Smooth muscle cell (in vitro differentiated cells): ENCODE results near the gene FAM50A. TPM values are rescaled to one million over a fixed set of nuclear protein-coding genes. Genes with fewer than 3 reads are reported as not detected.

ENCODE experiments used
- DNase-seq: peaks from one replicate; lab custom pipeline; 2025; ENCODE audit not compliant: unreplicated experiment; lab: John Stamatoyannopoulos, UW
- H2AFZ ChIP-seq: fragments of 200-600 bp; sonication (generic); 2 replicates; pipeline ENCODE4 v1.6.0; 2016; ENCODE audit warnings: antibody characterized with exemption, low read depth, mild to moderate bottlenecking
- H3F3A ChIP-seq: fragments of 200-600 bp; sonication (generic); 2 replicates; pipeline ENCODE4 v1.6.0; 2017; ENCODE audit warnings: antibody characterized with exemption, low read depth
- H3K27ac ChIP-seq: fragments of 200-600 bp; sonication (generic); 2 replicates; pipeline ENCODE4 v1.5.1; 2016; ENCODE audit warnings: low read depth, mild to moderate bottlenecking
- H3K27me3 ChIP-seq: fragments of 200-600 bp; sonication (generic); 2 replicates; pipeline ENCODE4 v1.6.1; 2016; ENCODE audit warnings: low read depth, mild to moderate bottlenecking
- H3K36me3 ChIP-seq: fragments of 200-600 bp; sonication (generic); 2 replicates; pipeline ENCODE4 v1.5.1; 2016; ENCODE audit warnings: low read depth
- H3K4me1 ChIP-seq: fragments of 200-600 bp; sonication (generic); 2 replicates; pipeline ENCODE4 v1.5.1; 2016; ENCODE audit warnings: low read depth
- H3K4me2 ChIP-seq: fragments of 200-600 bp; sonication (generic); 2 replicates; pipeline ENCODE4 v1.6.0; 2016; ENCODE audit warnings: mild to moderate bottlenecking
- H3K4me3 ChIP-seq: fragments of 200-600 bp; sonication (generic); 2 replicates; pipeline ENCODE4 v1.5.1; 2016; ENCODE audit warnings: mild to moderate bottlenecking
- H3K79me2 ChIP-seq: fragments of 200-600 bp; sonication (generic); 2 replicates; pipeline ENCODE4 v1.6.0; 2016; ENCODE audit warnings: low read depth, mild to moderate bottlenecking
- H3K9ac ChIP-seq: fragments of 200-600 bp; sonication (generic); 2 replicates; pipeline ENCODE4 v1.6.0; 2016; ENCODE audit warnings: low read depth
- H3K9me3 ChIP-seq: fragments of 200-600 bp; sonication (generic); replicated peaks from 2 replicates; pipeline ENCODE4 v1.5.1; 2016; ENCODE audit warnings: low read depth
- H4K20me1 ChIP-seq: fragments of 200-600 bp; sonication (generic); 2 replicates; pipeline ENCODE4 v1.6.0; 2016; ENCODE audit warnings: low read depth
- WGBS: methylation state at CpG from one replicate; pipeline ENCODE4 v1.1.7; 2016; ENCODE audit warnings: low lambda C conversion rate; 5-methylcytosine and 5-hydroxymethylcytosine counted together
- polyA plus RNA-seq: library from polyadenylated mRNA; unstranded; fragments of >200 nt; fragmentation: Nextera tagmentation; extraction: Ambion mirVana; gene quantifications from 2 replicates; pipeline ENCODE4 v1.2.1, GENCODE V29; 2016
- total RNA-seq: library from RNA; depleted of rRNA; stranded (reverse); fragments of >200 nt; gene quantifications from 2 replicates; pipeline ENCODE4 v1.2.3, GENCODE V29; 2014
- TF ChIP-seq, protein P1 (sequence below): fragments of 200-600 bp; sonication (generic); IDR thresholded peaks from 2 replicates; pipeline ENCODE4 v1.5.1; 2017; ENCODE audit warnings: borderline replicate concordance, mild to moderate bottlenecking, antibody characterized with exemption; ENCODE audit not compliant: insufficient read depth, poor library complexity, severe bottlenecking

FAM50A gene
- total and polyA plus RNA-seq, 2 experiments from 2014 or later: 46.0 to 183 TPM

DNA sequence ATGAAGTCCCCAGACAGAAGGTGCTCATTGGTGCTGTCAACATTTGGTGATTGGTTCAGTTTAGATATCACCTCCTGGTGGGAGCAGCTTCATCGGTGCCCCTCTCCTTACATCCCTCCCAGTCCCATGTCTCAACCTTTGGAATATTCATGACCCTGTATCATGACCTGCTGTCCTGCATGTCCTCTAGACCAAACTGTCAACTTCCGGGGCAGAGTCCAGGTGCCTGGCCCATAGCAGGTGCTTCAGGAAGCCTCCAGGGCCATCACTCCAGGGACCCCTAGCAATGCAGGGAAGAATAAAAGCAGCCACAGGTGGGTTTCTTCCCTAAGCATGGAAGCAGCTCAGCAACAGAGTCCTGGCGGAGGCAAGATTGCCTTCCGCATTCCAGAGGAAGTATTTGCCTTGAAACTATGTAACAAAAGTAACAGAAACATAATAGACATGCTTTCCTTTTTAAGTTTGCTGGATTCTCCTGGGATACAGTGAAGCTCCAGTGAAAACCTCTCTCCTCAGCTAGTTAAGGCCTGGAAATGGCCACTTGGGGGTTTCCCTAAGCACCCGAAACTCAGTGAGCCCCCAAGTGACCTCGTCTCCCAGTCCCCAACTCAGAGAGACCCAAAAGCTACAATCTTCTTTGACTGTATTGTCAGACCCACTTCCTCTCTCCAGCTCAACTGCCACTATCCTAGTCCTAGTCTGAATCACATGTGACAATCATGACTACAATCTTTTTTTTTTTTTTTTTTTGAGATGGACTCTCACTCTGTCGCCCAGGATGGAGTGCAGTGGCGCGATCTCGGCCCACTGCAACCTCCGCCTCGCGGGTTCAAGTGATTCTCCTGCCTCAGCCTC lies 16.8 kb upstream of the FAM50A start:
- Histone ChIP-seq H3K4me2 (no peak overlapping the region), H3K27me3 (no peaks in the 10 kb centered on the region), H2AFZ (no peak overlapping the region), H3K9ac (no peak overlapping the region), H3K4me3 (no peak overlapping the region), H3F3A (no peaks in the 10 kb centered on the region), H3K9me3 (no peaks in the 10 kb centered on the region), H4K20me1 (no peaks in the 10 kb centered on the region), H3K36me3 (no peaks in the 10 kb centered on the region), H3K27ac (no peak overlapping the region), H3K79me2 (peaks cover 15% of the 10 kb centered on the region), H3K4me1 (no peaks in the 10 kb centered on the region)
- TF ChIP-seq, protein P1, sequence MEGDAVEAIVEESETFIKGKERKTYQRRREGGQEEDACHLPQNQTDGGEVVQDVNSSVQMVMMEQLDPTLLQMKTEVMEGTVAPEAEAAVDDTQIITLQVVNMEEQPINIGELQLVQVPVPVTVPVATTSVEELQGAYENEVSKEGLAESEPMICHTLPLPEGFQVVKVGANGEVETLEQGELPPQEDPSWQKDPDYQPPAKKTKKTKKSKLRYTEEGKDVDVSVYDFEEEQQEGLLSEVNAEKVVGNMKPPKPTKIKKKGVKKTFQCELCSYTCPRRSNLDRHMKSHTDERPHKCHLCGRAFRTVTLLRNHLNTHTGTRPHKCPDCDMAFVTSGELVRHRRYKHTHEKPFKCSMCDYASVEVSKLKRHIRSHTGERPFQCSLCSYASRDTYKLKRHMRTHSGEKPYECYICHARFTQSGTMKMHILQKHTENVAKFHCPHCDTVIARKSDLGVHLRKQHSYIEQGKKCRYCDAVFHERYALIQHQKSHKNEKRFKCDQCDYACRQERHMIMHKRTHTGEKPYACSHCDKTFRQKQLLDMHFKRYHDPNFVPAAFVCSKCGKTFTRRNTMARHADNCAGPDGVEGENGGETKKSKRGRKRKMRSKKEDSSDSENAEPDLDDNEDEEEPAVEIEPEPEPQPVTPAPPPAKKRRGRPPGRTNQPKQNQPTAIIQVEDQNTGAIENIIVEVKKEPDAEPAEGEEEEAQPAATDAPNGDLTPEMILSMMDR: no peak
- DNase-seq: no peak
- WGBS: 92% methylated on average over 13 of the region's 13 CpGs

DNA sequence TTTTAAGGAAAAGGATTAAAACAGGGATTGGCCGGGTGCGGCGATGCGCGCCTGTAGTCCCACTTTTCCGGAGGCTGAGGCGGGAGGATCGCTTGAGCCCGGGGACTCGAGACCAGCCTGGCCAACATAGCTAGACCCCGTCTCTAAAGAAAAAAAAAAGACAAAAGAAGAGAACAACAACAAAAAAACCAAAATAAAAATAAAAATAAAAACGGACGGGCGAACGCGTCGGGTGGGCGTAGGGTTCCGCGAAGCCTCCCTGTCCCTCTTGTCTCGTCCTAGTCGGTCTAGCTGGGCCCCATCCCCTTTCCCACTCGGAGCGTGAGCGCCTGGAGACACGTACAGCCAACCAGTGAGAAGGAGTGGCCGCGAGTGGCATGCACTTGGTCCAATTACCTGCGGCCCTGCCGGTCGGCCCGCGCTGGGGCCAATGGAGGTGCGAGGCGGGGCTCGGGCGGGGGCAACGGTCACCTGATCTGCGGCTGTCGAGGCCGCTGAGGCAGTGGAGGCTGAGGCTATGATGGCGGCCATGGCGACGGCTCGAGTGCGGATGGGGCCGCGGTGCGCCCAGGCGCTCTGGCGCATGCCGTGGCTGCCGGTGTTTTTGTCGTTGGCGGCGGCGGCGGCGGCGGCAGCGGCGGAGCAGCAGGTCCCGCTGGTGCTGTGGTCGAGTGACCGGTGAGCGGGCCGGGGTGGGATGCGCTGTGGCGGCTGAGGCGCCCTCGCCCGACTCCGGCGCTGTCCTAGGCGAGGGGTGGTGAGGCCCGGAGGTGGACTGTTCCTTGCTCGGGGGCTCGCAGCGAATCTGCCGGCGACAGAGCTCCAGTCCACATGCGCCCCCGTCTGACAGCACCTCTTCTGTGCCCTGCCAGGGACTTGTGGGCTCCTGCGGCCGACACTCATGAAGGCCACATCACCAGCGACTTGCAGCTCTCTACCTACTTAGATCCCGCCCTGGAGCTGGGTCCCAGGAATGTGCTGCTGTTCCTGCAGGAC lies 15.5 kb upstream of the FAM50A start, which contains the start of gene ATP6AP1:
ATP6AP1 (plus strand) TSS at position 502 of the 996 bp plus-strand sequence; CDS start at position 518, 16 bp downstream.
- peaks cover 15% of the 10 kb centered on the region for H3K79me2 ChIP-seq
- H3K9ac ChIP-seq: peak within 1 kb of the TSS; percentile 60
- peak within 1 kb of the TSS; percentile 86 for H3K4me2 ChIP-seq
- peak within 1 kb of the TSS; percentile 66 for H3K4me3 ChIP-seq
- H3F3A ChIP-seq: no peaks in the 10 kb centered on the region
- no peaks in the 10 kb centered on the region for H3K9me3 ChIP-seq
- H3K27me3 ChIP-seq: no peaks in the 10 kb centered on the region
- no peaks in the 10 kb centered on the region for H3K36me3 ChIP-seq
- WGBS: 39% methylated on average over 73 of the region's 87 CpGs
- DNase-seq: peak; percentile 55
- no peaks in the 10 kb centered on the region for H3K4me1 ChIP-seq
- peak within 1 kb of the TSS; percentile 77 for H2AFZ ChIP-seq
- TF ChIP-seq, protein P1: no peak
- H4K20me1 ChIP-seq: no peaks in the 10 kb centered on the region
- no peak within 1 kb of the TSS for H3K27ac ChIP-seq

DNA sequence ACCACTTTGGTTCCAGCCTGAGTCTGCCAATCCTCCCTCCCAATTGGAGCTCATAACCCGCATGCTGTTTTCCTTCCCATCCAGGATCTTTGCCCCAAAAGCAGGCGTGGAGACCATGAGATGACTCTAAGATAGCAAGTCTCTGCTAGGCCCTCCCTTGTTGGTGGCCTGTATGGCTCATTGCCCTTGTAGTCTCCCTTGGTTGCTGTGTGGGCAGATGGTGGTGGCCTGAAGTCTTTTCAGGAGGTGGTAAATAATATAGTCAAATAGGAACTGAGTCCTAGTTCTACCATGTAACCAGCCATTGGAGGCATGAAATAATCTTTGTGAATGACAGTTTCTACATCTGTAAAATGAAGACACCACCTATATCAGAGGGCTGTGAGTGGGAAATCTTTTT lies 14.2 kb upstream of the FAM50A start:
- Histone ChIP-seq H3F3A (no peaks in the 10 kb centered on the region), H3K4me3 (peak overlapping the region; percentile 66), H3K79me2 (peaks cover 15% of the 10 kb centered on the region), H3K4me1 (no peaks in the 10 kb centered on the region), H2AFZ (no peak overlapping the region), H3K4me2 (peak overlapping the region; percentile 86), H3K27me3 (no peaks in the 10 kb centered on the region), H3K27ac (no peak overlapping the region), H3K9me3 (no peaks in the 10 kb centered on the region), H3K36me3 (no peaks in the 10 kb centered on the region), H4K20me1 (no peaks in the 10 kb centered on the region), H3K9ac (no peak overlapping the region)
- TF ChIP-seq, protein P1: no peak
- WGBS: 81% methylated on average over 2 of the region's 2 CpGs
- DNase-seq: no peak
